Esophagus muscularis mucosa (tissue), 3 donors: ENCODE measurements around the gene MRPL23.

Experiments used
- CTCF ChIP-seq, 3 experiments: fragments of 200-600 bp in 2 of 3; fragments of 450-650 bp in 1 of 3; sonication (generic) in 2 of 3; IDR thresholded peaks; one replicate each; pipeline ENCODE4 v1.5.1; 2017 to 2019; ENCODE audit warnings: antibody characterized with exemption in 3 of 3, mild to moderate bottlenecking in 2 of 3, moderate library complexity in 1 of 3
- POLR2A ChIP-seq: fragments of 450-650 bp; IDR thresholded peaks from one replicate; pipeline ENCODE4 v1.6.1; 2017; ENCODE audit warnings: antibody characterized with exemption, moderate library complexity, mild to moderate bottlenecking, low read depth

DNA sequence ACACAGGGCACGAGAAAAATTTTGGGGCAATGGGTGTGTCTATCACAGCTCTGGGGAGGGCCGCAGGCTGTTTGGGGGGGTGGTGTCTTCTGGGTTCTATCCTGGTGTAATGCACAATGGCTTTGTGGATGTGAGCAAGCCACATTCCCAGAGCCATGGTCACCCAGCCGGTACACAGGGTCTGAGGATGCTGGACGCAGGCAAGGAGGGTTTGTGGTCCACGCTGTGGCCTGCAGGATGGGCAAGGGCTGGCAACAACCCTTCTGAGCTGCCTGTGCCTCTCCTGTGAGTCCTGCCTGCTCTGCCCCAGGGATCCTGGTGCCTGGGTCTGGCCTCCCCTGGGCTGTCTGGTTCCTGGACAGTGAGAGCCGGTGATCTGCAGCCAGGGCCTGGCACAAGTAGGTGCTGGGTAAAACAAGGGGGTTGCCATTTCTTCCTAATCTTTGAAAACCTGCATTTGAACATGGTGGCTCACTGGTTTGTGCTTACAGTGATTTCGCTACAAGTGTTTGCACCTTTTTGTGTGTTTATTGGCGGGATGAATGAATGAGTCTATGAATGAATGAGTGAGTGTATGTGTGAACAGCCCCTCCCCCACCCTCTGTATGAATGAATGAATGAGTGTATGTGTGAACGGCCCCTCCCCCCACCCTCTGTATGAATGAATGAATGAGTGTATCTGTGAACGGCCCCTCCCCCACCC, 4.4 kb upstream of the MRPL23 start:
- TF ChIP-seq POLR2A (no peak), CTCF (IDR thresholded peaks at IDR 0.05) (no peak)
